Stromal cell of bone marrow (primary cell): ENCODE data around the gene AP3B1.
"Not testable (repeated sequence)": the region's sequence is repeated elsewhere in the genome, so short reads cannot be mapped to it uniquely, and the experiment has no call there.

Experiments used
- DNase-seq: peaks from one replicate; pipeline ENCODE4 v3.0.0-alpha.2; 2012; ENCODE audit warnings: low read depth

The AP3B1 gene

GRCh38 chr5:78243091-78243490, 51.4 kb downstream of the AP3B1 start:
- no peak for DNase-seq

GRCh38 chr5:78242001-78242400, 52.5 kb downstream of the AP3B1 start:
- DNase-seq, result no peak

- DNase-seq, result no peak
These were observed 56.6 kb downstream of the AP3B1 start for GRCh38 chr5:78237911-78238310.

- no peak for DNase-seq
These were observed 58.5 kb downstream of the AP3B1 start for GRCh38 chr5:78236046-78236445.

GRCh38 chr5:78235289-78235688, 59.2 kb downstream of the AP3B1 start:
- DNase-seq, result peak; percentile 52

- no peak for DNase-seq
These were observed 59.7 kb downstream of the AP3B1 start for GRCh38 chr5:78234804-78235203.

- DNase-seq, result no peak
These were observed 62.3 kb downstream of the AP3B1 start for GRCh38 chr5:78232163-78232562.

GRCh38 chr5:78224358-78224757, 70.1 kb downstream of the AP3B1 start:
- DNase-seq, result no peak

- no peak for DNase-seq
These were observed 72.5 kb downstream of the AP3B1 start for GRCh38 chr5:78221964-78222451.

GRCh38 chr5:78221467-78221866, 73.0 kb downstream of the AP3B1 start:
- DNase-seq, result no peak

GRCh38 chr5:78215972-78216371, 78.5 kb downstream of the AP3B1 start:
- DNase-seq, result no peak

- DNase-seq, result no peak
These were observed 78.9 kb downstream of the AP3B1 start for GRCh38 chr5:78215565-78215964.

- no peak for DNase-seq
These were observed 80.7 kb downstream of the AP3B1 start for GRCh38 chr5:78213799-78214198.

- no peak for DNase-seq
These were observed 83.4 kb downstream of the AP3B1 start for GRCh38 chr5:78211052-78211451.

GRCh38 chr5:78204241-78204640, 90.3 kb downstream of the AP3B1 start:
- no peak for DNase-seq

- DNase-seq, result no peak
These were observed 90.7 kb downstream of the AP3B1 start for GRCh38 chr5:78203815-78204214.

GRCh38 chr5:78190402-78190801, 104.1 kb downstream of the AP3B1 start:
- no peak for DNase-seq

GRCh38 chr5:78188681-78189080, 105.8 kb downstream of the AP3B1 start:
- not testable (repeated sequence) for DNase-seq

- no peak for DNase-seq
These were observed 107.3 kb downstream of the AP3B1 start for GRCh38 chr5:78187172-78187571.

- DNase-seq, result no peak
These were observed 111.7 kb downstream of the AP3B1 start for GRCh38 chr5:78182838-78183237.

GRCh38 chr5:78178356-78178755, 116.1 kb downstream of the AP3B1 start:
- DNase-seq, result no peak

GRCh38 chr5:78170335-78170734, 124.2 kb downstream of the AP3B1 start:
- not testable (repeated sequence) for DNase-seq

GRCh38 chr5:78162253-78162862, 132.1 kb downstream of the AP3B1 start:
- no peak for DNase-seq

- no peak for DNase-seq
These were observed 137.5 kb downstream of the AP3B1 start for GRCh38 chr5:78157001-78157400.
